Hepatocyte (in vitro differentiated cells): Measurements from ENCODE around the gene ARV1.

Experiments
- CTCF ChIP-seq: fragments of 200-600 bp; sonication (generic); IDR thresholded peaks from 2 replicates; pipeline ENCODE4 v1.5.1; 2016; ENCODE audit warnings: antibody characterized with exemption, mild to moderate bottlenecking; ENCODE audit not compliant: poor library complexity
- EZH2 ChIP-seq: fragments of 200-600 bp; sonication (generic); IDR thresholded peaks from 2 replicates; pipeline ENCODE4 v1.6.1; 2016; ENCODE audit warnings: antibody characterized with exemption, mild to moderate bottlenecking, borderline replicate concordance

GRCh38 chr1:231035799-231036198 lies 56.9 kb downstream of the ARV1 start:
- TF ChIP-seq CTCF (no peak), EZH2 (no peak)
